Adrenal gland (tissue), 12 donors: ENCODE results near the gene HES3. TPM values are rescaled to one million over a fixed set of nuclear protein-coding genes. Genes with fewer than 3 reads are reported as not detected.

Source experiments
- DNase-seq, 7 donors: peaks; one replicate each; pipeline ENCODE4 v3.0.0-alpha.2; 2019 to 2020
- H3K27ac ChIP-seq, 5 donors: fragments of 200-600 bp; sonication (generic) in 4 of 5; 1 replicate in 3 of 5; 2 replicates in 2 of 5; pipeline versions ENCODE4 v1.5.1 to v1.8.0; 2016 to 2020; ENCODE audit warnings: mild to moderate bottlenecking in 1 of 5
- H3K27me3 ChIP-seq: fragments of 200-600 bp; 2 replicates; pipeline ENCODE4 v1.8.0; 2021
- H3K36me3 ChIP-seq, 2 donors: fragments of 200-600 bp; replicated peaks in 1 of 2; 1 replicate in 1 of 2; 2 replicates in 1 of 2; pipeline versions ENCODE4 v1.5.1 to v1.8.0; 2018 to 2022
- H3K4me1 ChIP-seq, 2 donors: fragments of 200-600 bp; replicated peaks in 1 of 2; 1 replicate in 1 of 2; 2 replicates in 1 of 2; pipeline versions ENCODE4 v1.5.1 to v1.8.0; 2018 to 2021
- H3K4me3 ChIP-seq, 4 donors: fragments of 200-600 bp; sonication (generic) in 3 of 4; one replicate each; pipeline ENCODE4 v1.5.1; 2016 to 2018
- H3K9me3 ChIP-seq, 3 donors: fragments of 200-600 bp; sonication (generic) in 1 of 3; replicated peaks in 1 of 3; 1 replicate in 2 of 3; 2 replicates in 1 of 3; pipeline versions ENCODE4 v1.5.1 to v1.8.0; 2016 to 2021
- POLR2A ChIP-seq, 2 donors: fragments of 450-650 bp; IDR thresholded peaks; one replicate each; pipeline ENCODE4 v1.6.1; 2017; ENCODE audit warnings: antibody characterized with exemption in 2 of 2, mild to moderate bottlenecking in 2 of 2, moderate library complexity in 1 of 2
- WGBS, 4 donors: extraction: QIAGEN DNeasy Blood & Tissue Kit in 2 of 4; methylation state at CpG; one replicate each; pipeline versions ENCODE4 v1.1.5 to v1.1.7; 2013 to 2017; 5-methylcytosine and 5-hydroxymethylcytosine counted together
- intact Hi-C, 2 donors: fragments of 100-400 bp; cut with DNase I; formaldehyde crosslinking; loops; one replicate each; pipeline versions ENCODE4 v1.14.1 to v1.15.0; 2022 to 2023
- polyA plus RNA-seq, 3 donors: library from polyadenylated mRNA; stranded (reverse); fragments of 200-250 nt in 2 of 3; fragments of 350-450 nt in 1 of 3; fragmentation: Illumina TruSeq in 1 of 3; extraction: RNeasy Lipid Tissue Mini Kit (QIAGEN cat#74804) in 1 of 3; gene quantifications; one replicate each; pipeline ENCODE4 v1.2.3, GENCODE V29; 2013 to 2014
- total RNA-seq, 9 donors: library from RNA; depleted of rRNA in 4 of 9; stranded (reverse); fragments of >200 nt in 4 of 9; fragments of 120-200 nt in 1 of 9; fragmentation: NEBNext Ultra II Directional in 1 of 9; extraction: Animal tissue kit (Norgen Biotek cat#: 25700) in 1 of 9; gene quantifications; one replicate each; pipeline versions ENCODE4 v1.1.0 to v1.2.4, GENCODE V29; 2013 to 2023
- TF ChIP-seq, protein P1 (sequence below), 6 experiments: fragments of 450-650 bp in 4 of 6; fragments of 200-600 bp in 2 of 6; sonication (generic) in 1 of 6; IDR thresholded peaks; 1 replicate in 5 of 6; 2 replicates in 1 of 6; pipeline versions ENCODE4 v1.5.1 to v1.8.0; 2016 to 2021; ENCODE audit warnings: antibody characterized with exemption in 6 of 6, mild to moderate bottlenecking in 2 of 6, moderate library complexity in 1 of 6
- donor health status: healthy with polysubstance abuse.
- donor health status: Bipolar disorder and iron deficiency.
- donor health status: DM: yes; HTN: yes; CAD: no.
- donor health status: DM: no; HTN: no; CAD: no.
- donor health status: DM: no; HTN: no; CAD: no.
- donor health status: DM: yes; HTN: yes; CAD: no.

Gene HES3
- total and polyA plus RNA-seq, 12 donors = not detected

DNA sequence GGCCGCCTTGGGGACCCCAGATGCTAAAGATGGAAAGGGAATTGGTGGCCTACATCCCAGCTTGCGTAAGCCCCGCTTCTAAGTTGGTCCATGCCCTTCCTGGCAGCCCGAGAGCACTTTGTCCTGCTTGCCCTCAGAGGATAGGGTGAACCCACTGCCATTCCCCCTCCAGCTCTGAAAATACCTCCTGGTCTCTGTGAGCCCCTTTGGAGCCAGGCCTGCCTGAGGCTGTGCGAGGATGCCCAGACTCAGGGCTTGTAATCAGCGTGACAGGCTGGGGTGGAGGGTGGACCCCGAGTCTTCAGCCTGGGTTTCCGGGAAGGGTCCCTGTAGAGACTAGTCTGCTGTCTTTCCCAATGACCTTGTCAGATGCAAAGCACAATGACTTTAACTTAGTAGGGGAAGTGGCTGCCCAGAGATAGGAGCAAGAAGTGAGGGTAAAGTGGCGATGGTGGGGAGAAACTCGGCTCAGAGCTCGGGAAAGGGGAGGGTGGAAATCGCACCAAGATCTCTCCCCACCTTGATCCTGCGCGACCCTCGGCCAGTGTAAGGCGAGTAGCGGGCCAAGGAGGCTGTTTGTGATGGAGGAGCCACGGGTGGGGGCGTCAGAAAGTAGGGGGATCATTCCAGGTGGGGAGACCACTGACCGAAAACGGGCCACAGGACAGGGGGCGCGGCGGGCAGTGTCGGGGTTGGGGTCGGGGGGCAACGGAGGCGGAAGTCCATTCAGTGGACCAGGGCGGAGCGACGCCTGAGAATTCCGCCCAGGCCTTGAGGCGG lies 2.7 kb upstream of the HES3 start:
- H3K27me3 ChIP-seq = peaks cover 51% of the 10 kb centered on the region
- no peaks in the 10 kb centered on the region for H3K9me3 ChIP-seq
- no peak for TF ChIP-seq POLR2A (IDR thresholded peaks at IDR 0.05)
- no peak overlapping the region for H3K4me3 ChIP-seq
- no peaks in the 10 kb centered on the region for H3K36me3 ChIP-seq
- intact Hi-C loops = loop anchor here (5.0 kb wide), 3 partner anchors 34 to 189 kb away; partner anchors contain the start of gene RNF207 (in 2 of the 2)
- H3K4me1 ChIP-seq = peaks cover 5 to 20% of the 10 kb centered on the region in 2 donors
- no peak for DNase-seq
- H3K27ac ChIP-seq = no peak overlapping the region
- 28 to 49% (median 29%) methylated on average over 21 to 33 of the region's 33 CpGs for WGBS, 4 donors

DNA sequence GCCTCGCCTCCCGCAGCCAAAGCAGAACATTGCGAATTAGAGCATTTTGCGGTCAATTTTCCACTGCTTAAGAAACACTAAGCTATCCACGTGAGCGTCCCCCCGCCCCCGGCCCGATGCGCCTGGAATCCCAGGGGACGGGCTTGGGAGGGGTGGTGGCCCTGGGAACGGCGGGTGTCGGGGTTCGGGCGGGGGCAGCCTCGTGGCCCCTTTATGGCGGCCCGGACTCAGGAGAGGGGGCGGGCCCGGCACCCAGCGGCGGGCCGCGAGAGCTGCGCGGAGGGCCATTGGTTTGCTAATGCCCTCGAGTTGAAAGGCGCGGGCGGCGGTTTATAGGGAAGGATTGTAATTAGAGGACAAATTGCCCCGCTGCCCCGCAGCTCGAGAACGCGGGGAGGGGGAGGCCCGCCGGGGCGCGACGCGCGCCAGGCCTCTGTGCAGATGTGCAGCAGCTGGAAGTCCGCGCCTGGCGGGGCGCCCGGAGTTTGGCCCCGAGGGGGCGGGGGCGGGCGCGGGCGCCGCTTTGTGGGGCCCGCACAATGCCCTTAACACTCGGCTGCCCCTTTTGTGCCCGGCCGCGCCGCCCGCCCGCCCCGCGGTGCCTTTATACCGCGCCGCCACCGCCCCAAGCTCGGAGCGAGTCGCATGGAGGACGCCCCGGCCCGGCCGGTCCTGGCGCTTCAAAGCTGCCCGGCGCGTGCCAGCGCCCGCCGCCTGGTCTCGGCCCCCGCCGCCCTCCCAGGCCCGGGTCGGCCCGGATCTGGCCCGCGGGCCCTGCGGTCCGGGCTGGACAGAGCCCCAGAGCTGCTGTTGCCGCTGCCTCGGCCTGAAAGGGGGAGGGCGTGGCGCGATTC lies 1.9 kb upstream of the HES3 start:
- peaks cover 54% of the 10 kb centered on the region for H3K27me3 ChIP-seq
- TF ChIP-seq POLR2A (IDR thresholded peaks at IDR 0.05) = no peak
- TF ChIP-seq, protein P1, sequence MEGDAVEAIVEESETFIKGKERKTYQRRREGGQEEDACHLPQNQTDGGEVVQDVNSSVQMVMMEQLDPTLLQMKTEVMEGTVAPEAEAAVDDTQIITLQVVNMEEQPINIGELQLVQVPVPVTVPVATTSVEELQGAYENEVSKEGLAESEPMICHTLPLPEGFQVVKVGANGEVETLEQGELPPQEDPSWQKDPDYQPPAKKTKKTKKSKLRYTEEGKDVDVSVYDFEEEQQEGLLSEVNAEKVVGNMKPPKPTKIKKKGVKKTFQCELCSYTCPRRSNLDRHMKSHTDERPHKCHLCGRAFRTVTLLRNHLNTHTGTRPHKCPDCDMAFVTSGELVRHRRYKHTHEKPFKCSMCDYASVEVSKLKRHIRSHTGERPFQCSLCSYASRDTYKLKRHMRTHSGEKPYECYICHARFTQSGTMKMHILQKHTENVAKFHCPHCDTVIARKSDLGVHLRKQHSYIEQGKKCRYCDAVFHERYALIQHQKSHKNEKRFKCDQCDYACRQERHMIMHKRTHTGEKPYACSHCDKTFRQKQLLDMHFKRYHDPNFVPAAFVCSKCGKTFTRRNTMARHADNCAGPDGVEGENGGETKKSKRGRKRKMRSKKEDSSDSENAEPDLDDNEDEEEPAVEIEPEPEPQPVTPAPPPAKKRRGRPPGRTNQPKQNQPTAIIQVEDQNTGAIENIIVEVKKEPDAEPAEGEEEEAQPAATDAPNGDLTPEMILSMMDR (IDR thresholded peaks at IDR 0.05) = no peak
- no peak for DNase-seq
- no peaks in the 10 kb centered on the region for H3K9me3 ChIP-seq
- H3K4me3 ChIP-seq = no peak overlapping the region
- no peaks in the 10 kb centered on the region for H3K36me3 ChIP-seq
- no peak overlapping the region for H3K27ac ChIP-seq
- peaks cover 5 to 25% of the 10 kb centered on the region in 2 donors for H3K4me1 ChIP-seq
- intact Hi-C loops = loop anchor here (5.0 kb wide), 3 partner anchors 35 to 190 kb away; partner anchors contain the start of gene RNF207 (in 2 of the 2)
- WGBS, 4 donors = 1 to 3% (median 2%) methylated on average over 8 to 99 of the region's 99 CpGs; no CpG with 5 or more reads in 1 of the 4 donors

DNA sequence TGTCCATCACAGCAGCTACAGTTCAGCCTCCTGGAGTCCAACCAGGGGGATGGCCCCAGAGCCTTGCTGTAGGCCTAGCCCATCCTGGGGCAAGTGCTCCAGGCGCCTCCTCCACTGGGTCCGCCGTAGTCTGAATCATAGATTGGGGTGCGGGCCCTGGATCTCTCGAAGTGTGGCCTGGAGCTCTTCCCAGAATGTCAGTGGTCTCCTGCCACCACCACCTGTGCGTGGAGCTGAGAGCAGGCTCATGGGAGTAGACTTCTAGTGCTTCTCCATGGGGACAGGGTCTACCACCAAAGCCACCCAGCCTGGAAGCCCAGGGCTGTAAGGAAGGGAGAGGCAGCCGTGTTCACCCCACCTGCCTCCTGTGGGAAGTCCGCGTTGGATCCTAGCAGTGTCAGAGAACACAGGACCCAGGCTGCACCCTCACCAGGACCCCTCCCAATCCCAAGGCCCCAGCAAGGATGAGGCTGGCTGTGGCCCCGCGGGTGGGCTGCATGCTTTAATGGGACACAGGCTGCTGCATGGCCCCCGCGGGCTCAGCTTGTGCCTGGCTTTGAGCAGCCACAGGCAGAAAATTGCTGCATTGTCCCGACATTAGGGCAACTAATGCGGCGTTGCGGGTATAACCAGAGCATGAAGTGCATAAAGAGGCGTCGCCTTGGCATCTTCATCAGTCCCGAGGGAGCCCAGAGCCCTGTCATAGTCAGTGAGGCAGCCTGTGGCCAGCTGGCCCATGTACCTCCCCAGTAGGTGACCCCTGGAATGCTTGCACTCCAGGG lies 735 bp upstream of the HES3 start:
- no peak for DNase-seq
- no peaks in the 10 kb centered on the region for H3K36me3 ChIP-seq
- WGBS, 4 donors = 26 to 53% (median 32%) methylated on average over 9 to 20 of the region's 20 CpGs
- intact Hi-C loops = loop anchor here (5.0 kb wide), 3 partner anchors 36 to 191 kb away; partner anchors contain the start of gene RNF207 (in 2 of the 2)
- no peaks in the 10 kb centered on the region for H3K9me3 ChIP-seq
- no peak for TF ChIP-seq POLR2A (IDR thresholded peaks at IDR 0.05)
- TF ChIP-seq, protein P1 (IDR thresholded peaks at IDR 0.05) = no peak
- H3K27ac ChIP-seq = no peak overlapping the region
- no peak overlapping the region for H3K4me3 ChIP-seq
- H3K27me3 ChIP-seq = peaks cover 54% of the 10 kb centered on the region
- peaks cover 5 to 25% of the 10 kb centered on the region in 2 donors for H3K4me1 ChIP-seq

DNA sequence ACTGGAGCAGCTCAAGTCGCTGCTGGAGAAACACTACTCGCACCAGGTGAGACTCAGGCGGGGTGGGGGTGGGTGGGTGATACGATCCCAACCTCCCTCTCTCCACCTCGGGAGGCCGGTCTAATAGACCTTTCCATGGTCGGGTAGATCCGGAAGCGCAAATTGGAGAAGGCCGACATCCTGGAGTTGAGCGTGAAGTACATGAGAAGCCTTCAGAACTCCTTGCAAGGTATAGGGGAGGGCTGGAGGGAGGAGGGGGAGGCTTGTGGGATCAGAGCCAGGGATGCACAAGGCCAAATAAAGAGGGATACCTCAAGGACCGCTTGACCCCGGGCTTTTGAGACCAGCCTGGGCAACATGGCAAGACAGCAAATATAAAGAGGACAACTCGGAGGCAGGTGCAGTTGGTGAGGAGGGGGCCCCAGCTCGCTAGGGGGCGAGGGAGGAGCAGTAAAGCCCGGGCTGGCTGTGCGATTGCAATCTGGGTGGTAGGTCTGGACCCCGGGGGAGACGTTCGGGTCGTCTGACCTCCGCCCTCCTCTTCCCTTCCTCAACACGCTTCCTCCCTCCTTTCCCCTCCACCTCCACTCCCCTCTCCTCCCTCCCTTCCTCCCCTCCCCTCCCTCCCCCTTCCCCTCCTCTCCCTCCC lies 546 bp downstream of the HES3 start:
- 1 to 8% (median 5%) methylated on average over 21 to 24 of the region's 24 CpGs for WGBS, 4 donors
- Histone ChIP-seq H3K9me3 (no peaks in the 10 kb centered on the region), H3K4me1 (peaks cover 5 to 30% of the 10 kb centered on the region in 2 donors), H3K4me3 (no peak overlapping the region), H3K27ac (no peak overlapping the region), H3K36me3 (no peaks in the 10 kb centered on the region), H3K27me3 (peaks cover 54% of the 10 kb centered on the region)
- no peak for DNase-seq
- intact Hi-C loops = loop anchor here (5.0 kb wide), 6 partner anchors 37 to 192 kb away; partner anchors contain the start of gene RNF207 (in 2 of the 2)
- TF ChIP-seq, protein P1 (IDR thresholded peaks at IDR 0.05) = no peak
- no peak for TF ChIP-seq POLR2A (IDR thresholded peaks at IDR 0.05)
